ENCODE measurements around the gene NAIF1.

DNA sequence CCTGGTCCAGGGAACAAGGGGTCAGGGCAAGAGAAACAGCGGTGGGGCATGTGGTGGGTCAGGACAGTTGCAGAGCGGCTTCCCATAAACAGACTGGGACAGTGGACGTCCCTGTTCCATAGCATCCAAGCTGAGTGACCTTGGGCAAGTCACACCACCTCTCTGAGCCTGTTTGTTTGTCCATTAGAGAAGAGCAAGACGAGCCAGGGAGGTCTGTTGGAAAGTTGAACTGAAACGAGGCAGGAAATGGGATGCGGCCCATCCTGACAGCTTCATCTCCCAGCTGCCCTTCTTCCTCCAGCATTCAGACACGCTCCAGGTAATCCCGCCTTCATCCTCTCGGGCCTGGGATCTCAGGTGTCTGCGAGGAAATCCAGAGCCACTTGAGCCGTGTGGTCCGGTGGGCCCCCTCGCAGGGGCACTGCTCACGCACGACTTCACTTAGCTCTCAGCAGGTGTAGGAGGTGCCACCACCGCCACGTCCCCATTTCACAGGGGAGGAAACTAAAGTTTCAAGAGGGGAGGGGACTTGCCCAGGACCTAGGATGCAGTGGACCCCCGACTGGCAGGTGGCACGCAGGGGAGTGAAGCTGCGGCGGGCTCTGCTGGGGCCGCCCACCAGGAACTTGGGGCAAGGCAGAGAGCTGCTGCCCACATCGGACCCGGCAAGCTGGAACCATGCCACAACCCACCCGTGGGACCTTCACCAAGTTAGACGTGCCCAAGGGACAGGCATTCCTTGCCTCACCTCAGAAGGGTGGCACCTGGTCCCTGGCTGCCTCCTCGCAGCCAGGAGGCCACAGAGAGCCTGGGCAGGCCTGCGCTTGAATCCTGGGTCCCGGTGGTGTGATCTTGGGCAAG is 47.4 kb upstream of the NAIF1 start:
- TF ChIP-seq, protein P1, sequence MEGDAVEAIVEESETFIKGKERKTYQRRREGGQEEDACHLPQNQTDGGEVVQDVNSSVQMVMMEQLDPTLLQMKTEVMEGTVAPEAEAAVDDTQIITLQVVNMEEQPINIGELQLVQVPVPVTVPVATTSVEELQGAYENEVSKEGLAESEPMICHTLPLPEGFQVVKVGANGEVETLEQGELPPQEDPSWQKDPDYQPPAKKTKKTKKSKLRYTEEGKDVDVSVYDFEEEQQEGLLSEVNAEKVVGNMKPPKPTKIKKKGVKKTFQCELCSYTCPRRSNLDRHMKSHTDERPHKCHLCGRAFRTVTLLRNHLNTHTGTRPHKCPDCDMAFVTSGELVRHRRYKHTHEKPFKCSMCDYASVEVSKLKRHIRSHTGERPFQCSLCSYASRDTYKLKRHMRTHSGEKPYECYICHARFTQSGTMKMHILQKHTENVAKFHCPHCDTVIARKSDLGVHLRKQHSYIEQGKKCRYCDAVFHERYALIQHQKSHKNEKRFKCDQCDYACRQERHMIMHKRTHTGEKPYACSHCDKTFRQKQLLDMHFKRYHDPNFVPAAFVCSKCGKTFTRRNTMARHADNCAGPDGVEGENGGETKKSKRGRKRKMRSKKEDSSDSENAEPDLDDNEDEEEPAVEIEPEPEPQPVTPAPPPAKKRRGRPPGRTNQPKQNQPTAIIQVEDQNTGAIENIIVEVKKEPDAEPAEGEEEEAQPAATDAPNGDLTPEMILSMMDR (IDR thresholded peaks at IDR 0.05 in 8 of 11, conservative IDR thresholded peaks at IDR 0.05 in 3 of 11) = no peak
- no peak for TF ChIP-seq POLR2A (IDR thresholded peaks at IDR 0.05)

Data from spleen (tissue), 7 donors.